HepG2 (cell line): ENCODE data around the gene CNTN2. TPM values are rescaled to one million over a fixed set of nuclear protein-coding genes. Genes with fewer than 3 reads are reported as not detected.

ENCODE experiments used
- AKNA ChIP-seq: sonication (generic); formaldehyde crosslinking; IDR thresholded peaks from 2 replicates; pipeline ENCODE4 v1.4.0; 2020; ENCODE audit warnings: missing genetic modification reagents, borderline replicate concordance
- GLMP ChIP-seq: sonication (generic); formaldehyde crosslinking; IDR thresholded peaks from 2 replicates; pipeline ENCODE4 v1.9.0; 2021; ENCODE audit warnings: missing genetic modification reagents, mild to moderate bottlenecking, borderline replicate concordance
- NFAT5 ChIP-seq: sonication (generic); formaldehyde crosslinking; IDR thresholded peaks from 2 replicates; pipeline ENCODE4 v1.4.0; 2020; ENCODE audit warnings: missing genetic modification reagents
- NFYB ChIP-seq: sonication (generic); formaldehyde crosslinking; IDR thresholded peaks from 2 replicates; pipeline ENCODE4 v1.4.0; 2020; ENCODE audit warnings: missing genetic modification reagents
- PAF1 ChIP-seq: IDR thresholded peaks from 2 replicates; pipeline ENCODE4 v1.6.1; 2016; ENCODE audit warnings: missing genetic modification reagents, missing compliant biosample characterization
- RARG ChIP-seq: sonication (generic); formaldehyde crosslinking; IDR thresholded peaks from 2 replicates; pipeline ENCODE4 v1.4.0; 2020; ENCODE audit warnings: low read depth, mild to moderate bottlenecking, missing genetic modification reagents
- SP4 ChIP-seq: sonication (generic); formaldehyde crosslinking; IDR thresholded peaks from 2 replicates; pipeline ENCODE4 v1.8.1; 2023; ENCODE audit warnings: mild to moderate bottlenecking, missing genetic modification reagents
- ZNF414 ChIP-seq: sonication (generic); formaldehyde crosslinking; IDR thresholded peaks from 2 replicates; pipeline ENCODE4 v1.5.0; 2020; ENCODE audit warnings: missing genetic modification reagents
- ZNF562 ChIP-seq: sonication (generic); formaldehyde crosslinking; IDR thresholded peaks from 2 replicates; pipeline ENCODE4 v1.8.0; 2022; ENCODE audit warnings: missing genetic modification reagents, borderline replicate concordance
- ZNF616 ChIP-seq: sonication (generic); formaldehyde crosslinking; IDR thresholded peaks from 2 replicates; pipeline ENCODE4 v1.5.0; 2020; ENCODE audit warnings: low read depth, mild to moderate bottlenecking, missing genetic modification reagents
- polyA plus RNA-seq, 8 experiments: library from polyadenylated mRNA; depleted of rRNA in 3 of 8; stranded (reverse) in 7 of 8; unstranded in 1 of 8; fragments of >200 nt; fragmentation: Illumina TruSeq in 4 of 8; extraction: Trizol in 4 of 8; gene quantifications; 2 replicates each; pipeline versions ENCODE4 v1.2.1 to v1.2.3, GENCODE V29; 2011 to 2016; ENCODE audit warnings: low read depth in 4 of 8, missing spikeins in 1 of 8, mixed read lengths in 1 of 8; ENCODE audit not compliant: insufficient read depth in 1 of 8
- total RNA-seq, 5 experiments: library from RNA; depleted of rRNA; stranded (reverse); fragments of >200 nt; fragmentation: Illumina TruSeq; extraction: Trizol; gene quantifications; 2 replicates each; pipeline ENCODE4 v1.2.3, GENCODE V29; 2016; ENCODE audit warnings: low read depth in 1 of 5

Gene CNTN2
- total and polyA plus RNA-seq, 2 of the 13 experiments (the other 11 are each of a cell fraction or from before 2014, with no cell fraction given), result not detected

- TF ChIP-seq AKNA (CRISPR knock-in tag) (no peak), NFYB (no peak), ZNF414 (no peak), SP4 (CRISPR knock-in tag) (no peak), RARG (CRISPR knock-in tag) (no peak), NFAT5 (CRISPR knock-in tag) (no peak), ZNF562 (CRISPR knock-in tag) (no peak), ZNF616 (no peak), GLMP (CRISPR knock-in tag) (no peak), PAF1 (CRISPR knock-in tag) (no peak)
These were observed 10.5 kb upstream of the CNTN2 start (continued) for GRCh38 chr1:205032508-205032907.
